HG03159 (cell line): ENCODE results near the gene SGPL1.

Experiments
- ATAC-seq: cut with Tn5 transposase; IDR thresholded peaks from one replicate; pipeline ENCODE4 v1.9.1; 2021; ENCODE audit warnings: mild to moderate bottlenecking, moderate library complexity; ENCODE audit not compliant: unreplicated experiment

Gene SGPL1

DNA sequence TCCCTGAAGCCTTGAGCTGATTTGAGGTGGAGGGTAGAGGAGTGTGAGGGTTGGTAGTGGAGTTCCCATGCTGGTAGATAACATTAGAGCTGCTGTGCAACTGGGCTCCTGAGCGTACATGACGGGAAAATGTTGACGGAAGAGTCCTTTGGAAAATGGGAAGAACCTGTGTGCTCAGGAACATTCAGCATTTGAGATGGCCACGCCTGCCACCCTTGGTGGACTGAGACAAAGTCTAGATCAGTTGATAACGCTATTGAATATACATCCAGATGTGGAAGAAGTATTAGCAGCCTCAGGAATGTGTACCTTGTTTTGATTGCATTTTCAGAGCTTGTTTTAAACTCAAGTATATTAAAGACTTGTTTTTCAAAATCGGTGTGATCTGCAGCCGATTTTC is 56.5 kb downstream of the SGPL1 start:
- ATAC-seq = no peak

DNA sequence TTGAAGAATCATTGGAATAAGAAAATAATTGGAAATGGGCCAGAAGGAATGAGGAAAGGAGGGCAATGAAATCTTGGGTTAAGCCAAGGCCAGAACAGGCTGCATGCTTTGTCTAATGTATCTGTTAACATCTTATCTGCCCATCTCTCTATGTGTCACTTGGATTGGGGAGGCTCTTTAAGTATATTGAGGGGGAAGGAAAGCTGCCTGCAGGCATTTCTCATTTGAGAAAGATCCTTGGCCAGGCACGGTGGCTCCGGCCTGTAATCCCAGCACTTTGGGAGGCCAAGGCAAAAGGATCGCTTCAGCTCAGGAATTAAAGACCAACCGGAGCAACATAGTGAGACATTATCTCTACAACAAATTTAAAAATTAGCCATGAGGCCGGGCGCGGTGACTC is 58.3 kb downstream of the SGPL1 start:
- ATAC-seq = no peak

DNA sequence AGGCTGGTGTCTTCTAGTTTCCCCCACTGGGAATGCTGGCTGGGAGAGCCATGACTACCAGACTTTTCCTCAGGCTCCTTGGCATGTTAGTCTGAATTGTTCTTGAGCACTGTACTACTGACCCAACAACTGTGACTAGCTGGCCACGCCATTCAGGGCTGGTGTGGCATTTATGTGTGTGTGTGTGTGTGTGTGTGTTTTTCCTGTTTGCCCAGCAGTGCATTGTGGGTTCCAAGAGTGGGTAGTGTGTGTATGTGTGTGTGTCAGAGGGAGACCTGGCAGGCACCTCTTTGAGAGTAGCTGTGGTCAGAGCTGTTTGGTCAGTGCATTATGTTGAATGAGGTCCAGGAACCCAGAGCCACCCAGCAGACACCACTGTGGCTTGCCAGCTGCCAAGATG is 63.5 kb downstream of the SGPL1 start:
- ATAC-seq = no peak

DNA sequence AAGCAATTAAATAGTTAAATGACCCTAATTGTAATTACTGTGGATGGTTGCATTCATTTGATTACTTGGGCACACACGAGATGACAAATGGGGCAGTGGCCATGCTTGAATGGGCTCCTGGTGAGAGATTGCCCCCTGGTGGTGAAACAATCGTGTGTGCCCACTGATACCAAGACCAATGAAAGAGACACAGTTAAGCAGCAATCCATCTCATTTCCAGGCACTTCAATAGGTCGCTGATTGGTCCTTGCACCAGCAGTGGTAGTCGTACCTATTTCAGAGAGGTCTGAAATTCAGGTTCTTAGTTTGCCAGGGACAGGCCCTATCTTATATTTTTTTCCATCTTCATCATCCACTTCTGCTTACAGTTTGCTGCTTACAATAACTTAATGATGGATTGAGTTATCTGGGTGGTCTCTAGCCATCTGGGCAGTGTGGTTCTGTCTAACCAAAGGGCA is 64.4 kb downstream of the SGPL1 start:
- ATAC-seq = no peak

DNA sequence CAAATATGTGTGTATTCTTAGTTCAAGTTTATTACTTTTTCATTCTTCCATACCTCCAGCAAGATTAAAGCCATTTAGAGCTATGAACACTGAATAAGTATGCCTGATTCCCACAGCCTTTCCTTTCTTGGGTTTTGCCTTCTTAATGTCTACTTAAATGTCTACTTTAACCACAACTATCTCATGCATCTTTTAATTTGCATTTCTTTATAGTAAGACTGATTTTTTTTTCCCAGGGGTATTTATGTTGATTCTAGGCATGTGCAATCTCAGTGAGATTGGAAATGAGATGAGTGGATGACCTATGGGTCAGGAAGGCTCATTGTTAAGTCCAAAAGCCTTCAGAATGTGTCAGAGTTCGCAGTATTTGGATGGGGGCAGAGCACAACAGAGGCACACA is 69.0 kb downstream of the SGPL1 start:
- ATAC-seq = no peak

DNA sequence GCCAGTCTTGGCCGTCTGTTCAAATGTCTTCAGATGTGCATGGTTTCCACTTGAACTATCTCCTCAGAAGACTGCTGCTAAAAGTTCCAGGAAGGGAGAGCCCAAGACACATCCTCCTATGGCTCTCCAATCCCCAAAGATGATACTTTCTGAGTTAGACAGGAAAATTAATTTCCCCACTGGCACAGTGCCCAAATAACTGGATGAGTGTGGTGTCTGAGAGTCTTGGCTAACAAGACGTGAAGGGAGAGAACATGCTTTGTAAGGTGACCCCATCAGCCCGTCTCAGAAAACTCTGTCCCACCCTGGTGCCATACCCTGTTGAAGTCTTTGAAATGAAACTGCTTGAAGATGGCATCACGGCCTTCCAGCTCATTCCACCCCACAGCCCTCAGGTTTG is 69.7 kb downstream of the SGPL1 start:
- no peak for ATAC-seq

DNA sequence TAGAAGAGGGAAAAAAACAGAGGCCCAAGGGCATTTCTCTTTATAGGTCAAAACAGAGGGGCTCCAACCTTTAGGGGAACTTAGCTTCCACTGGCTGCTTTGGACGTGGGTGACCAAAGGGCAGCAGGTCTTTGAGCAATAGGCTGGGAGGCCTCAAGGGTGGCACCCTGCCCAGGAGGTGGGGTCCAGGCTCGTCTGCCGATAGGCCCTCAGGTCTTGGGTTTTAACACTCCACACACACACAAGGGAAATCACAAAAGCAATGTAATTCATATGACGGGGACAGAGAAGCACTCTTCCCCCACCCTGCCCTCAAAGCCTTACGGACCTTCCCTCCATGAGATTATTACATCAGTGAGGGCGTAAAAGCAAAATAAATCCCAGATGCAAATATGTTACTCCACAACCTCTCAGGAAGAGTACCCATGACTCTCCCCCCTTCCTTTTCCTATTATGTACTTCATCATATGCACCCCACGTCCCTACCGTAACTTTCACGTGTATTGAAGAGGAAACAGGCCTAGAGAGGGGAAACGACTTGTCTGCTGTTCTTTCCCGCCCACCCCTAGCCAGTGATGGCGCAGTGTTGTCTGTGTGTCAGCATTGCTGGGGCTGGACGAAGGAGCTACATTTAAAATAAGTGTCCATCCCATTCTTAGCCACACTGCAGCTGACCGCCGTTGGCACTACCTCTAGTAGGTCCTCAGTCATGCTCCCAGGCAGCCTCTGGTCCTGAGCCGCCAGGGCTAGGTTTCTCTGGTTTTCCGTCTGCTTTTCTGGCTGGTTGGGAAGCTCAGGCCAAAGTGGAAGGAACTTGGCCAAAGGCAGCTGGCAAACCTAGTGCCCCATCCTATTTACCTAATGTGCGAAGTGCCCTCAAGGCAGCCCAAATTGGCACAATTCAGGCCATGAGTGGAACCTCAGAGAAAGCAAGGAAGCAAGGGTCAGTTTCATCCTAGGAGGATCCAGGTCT is 70.5 kb downstream of the SGPL1 start:
- no peak for ATAC-seq

DNA sequence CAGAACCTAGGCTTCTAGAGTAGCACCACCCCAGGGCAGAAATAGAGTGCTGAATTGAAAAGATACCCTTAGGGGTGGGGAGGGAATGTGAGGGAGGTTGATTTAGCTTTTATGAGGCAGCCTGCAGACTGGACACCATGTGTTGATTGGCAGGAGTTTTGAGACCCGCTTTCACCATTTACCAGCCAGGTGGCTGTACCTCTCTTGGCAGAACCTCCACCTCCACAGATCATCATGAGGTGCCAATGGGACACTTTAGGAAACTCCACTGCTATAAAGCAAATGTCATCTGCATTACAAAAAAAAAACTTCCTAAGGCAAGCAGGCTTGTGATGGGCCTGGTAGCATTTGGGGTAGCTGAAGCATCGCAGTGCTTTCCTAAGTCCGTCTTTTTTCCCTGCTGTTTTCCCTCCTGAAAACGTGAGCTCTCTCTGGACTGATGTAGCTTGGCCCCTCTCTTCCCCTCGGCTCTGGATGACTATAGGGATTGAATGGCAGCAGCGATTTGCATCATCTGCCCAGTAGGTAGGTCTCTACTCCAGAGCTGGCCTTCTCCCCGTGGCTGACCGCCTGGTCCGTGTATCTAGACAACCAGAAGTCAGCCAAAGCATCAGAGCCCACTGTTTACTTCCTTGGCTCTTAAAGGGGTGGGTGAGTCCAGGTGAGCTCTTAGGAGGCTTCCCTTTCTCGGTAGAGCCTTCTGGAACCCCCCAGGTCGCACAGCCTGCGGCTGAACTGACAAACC is 71.3 kb downstream of the SGPL1 start:
- no peak for ATAC-seq

DNA sequence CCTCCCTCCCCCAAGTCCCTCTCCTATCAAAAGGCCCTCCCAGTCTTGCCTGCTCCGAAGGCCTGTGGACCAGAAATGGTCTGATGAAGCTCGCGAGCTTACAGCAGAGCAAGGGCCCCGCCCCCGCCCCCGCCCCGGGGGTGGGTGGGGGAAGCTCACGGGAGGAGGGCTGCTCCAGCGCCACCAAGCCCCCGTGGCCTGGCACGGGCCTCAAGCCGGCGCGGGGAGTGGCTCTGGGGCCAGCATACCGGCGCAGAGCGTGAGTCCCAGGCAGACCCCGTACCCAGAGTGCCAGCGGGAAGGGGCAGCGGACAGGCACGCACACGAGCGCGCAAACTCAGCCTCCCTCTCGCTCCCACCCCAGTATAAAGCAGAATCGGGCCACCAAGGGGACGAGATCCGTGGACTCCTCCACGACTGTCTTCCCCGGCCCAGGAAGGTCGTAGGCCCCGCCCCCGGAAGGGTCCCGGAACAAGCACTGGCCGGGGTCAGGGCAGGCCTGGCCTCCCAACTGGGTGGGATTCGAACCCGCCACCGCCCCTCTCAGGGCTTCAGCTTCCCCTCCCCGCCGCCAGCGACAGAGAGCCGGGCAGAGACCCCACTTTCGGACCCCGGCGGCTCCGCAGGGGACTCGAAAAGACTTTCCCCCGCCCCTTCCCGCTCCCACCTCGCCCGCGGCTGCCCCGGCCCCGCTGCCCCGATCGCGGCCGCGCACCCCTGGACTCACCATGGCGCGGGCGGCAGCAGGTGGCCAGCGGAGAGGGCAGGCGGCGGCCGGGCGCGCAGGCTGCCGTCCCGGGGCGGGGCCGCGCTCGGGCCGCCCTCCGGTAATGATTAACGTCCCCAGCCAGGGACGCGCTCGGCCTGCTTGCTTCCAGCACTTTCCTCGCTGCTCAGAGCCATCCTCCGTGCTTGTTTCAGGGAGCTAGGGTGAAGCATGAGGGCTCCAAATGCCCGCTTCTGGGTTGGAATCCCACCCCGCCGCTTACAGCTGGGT is 72.4 kb downstream of the SGPL1 start, which contains the start of gene PCBD1:
Gene PCBD1, minus strand, starts transcription at position 762 of the 997 bp plus-strand sequence. Its CDS starts 32 bp downstream, at position 730.
- peak; percentile 74 for ATAC-seq

DNA sequence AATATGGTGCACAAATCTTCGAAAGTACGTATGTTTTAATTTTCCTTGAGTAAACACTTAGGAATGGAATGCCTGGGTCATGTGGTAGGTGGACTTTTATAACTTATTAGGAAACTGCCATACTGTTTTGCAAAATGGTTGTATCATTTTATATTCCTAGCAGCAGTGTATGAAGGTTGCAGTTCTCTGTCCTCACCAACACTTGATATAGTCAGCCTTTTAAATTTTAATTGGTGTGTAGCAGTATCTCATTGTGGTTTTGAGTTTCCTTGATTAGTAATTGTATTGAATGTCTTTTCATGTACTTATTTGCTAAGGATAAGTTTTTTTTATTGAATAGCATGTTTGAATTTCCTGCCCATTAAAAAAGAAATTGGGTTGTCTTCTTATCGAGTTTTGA is 73.5 kb downstream of the SGPL1 start:
- ATAC-seq = no peak

DNA sequence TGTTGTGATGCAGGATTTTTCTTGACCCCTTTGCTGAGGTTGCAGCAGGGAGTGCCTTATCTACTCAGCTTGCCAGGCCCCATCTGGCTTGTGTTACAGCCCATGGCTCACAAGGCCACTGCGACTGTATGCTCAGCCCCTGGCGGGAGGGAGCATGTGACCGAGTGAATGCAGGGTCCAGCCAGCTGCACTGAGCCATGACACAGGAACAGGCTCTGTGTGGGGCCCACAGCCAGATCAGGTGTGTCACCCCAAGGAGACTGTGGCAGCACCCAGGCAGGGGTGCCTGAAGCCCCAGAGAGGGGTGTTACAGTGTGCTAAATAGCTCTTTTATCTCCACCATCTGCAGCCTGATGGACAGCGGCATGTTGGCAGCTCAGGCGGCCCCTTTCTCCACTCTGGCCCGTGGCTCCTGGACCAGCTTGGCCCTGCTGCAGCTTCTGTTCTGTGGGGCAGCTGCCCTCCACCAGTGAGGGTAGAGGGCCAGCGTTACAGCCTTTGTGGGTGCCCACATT is 75.2 kb downstream of the SGPL1 start:
- ATAC-seq = no peak

DNA sequence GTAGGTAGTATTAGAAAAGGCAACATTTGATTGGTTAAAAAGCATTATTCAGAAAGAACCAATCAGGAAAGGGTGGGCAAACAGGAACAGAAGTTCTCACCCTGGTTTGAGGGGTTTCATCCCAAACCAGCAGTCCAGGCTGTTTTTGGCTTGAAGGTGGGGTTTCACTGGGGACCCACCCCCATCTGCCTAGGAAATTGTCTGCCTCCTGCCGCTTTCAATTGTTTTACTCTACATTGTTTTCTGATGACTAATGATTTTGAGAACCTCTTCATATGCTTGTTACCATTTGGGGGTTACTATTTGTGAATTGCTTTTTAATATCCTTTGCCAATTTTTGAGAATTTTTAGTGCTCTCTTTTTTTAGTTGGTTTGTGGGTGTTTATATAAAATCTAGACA is 75.9 kb downstream of the SGPL1 start:
- ATAC-seq = no peak

DNA sequence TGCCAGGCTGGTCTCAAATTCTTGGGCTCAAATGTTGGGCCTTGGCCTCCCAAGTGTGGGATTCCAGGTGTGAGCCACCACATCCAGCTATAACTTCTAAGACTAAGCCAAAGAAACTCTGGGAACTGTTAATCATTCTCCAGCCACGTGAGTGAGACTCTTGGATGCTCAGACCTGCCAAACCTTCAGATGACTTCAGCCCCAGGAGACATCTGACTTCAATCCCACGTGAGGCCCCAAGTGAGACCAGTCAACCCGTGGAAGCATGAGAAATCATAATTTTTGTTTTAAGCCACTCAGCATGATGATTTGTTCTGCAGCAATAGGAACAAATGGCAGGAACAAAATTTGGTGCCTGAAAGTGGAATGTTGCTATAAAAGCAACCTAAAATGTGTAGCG is 76.9 kb downstream of the SGPL1 start:
- ATAC-seq = no peak

DNA sequence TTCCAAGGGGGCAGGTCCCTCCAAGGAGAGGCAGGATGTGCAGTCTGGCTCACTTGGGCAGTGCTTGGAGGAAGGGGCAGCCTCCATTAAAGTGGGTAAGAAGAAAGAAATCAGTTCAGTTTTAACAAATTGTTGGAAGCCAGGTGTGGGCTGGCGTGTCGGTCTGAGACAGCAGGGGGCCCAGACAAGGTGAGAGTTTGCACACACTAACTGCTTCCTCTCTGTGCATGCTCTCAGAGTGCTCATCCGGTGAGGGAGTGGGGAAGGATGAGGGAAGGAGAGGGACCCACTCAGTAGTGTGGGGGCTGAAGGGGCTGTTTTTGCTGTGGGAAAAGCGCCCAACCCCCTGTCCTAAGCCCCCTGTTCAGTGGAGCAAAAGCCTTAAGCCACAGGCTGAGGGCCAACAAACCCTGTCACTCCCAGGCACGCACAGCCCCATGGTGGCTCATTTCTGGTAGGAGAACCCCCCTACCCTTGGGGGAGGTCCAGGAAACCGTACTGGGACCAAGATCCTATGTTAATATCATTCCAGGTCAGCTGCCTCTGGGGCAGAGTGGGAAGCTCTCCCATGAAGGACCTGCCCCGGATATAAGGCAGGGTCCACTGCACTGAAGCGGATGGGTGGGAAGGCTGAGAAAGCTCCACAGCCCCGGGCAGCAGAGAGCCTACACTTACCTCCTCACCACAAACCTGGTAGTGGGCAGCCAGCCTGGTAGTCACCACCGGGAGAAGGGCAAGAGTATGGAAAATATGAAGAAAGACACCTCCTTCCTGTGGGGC is 77.7 kb downstream of the SGPL1 start:
- ATAC-seq = no peak

DNA sequence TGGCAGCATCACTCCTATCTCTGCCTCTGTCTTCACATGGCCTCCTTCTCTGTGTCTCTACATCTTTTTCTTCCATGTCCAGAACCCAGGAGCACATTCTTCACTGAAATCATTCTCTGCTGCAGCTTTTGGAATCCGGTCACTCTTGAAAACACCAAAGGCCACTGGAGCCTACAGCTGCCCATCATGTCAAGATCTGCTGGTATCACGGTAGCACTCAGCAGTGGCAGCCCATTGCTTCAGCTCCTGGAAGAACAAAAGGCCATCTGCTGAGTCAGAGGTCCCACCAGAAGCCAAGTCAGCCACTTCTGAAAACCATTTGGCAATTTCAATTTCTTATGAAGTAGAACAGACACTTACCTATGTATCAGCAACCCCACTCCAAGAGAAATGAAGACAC is 78.7 kb downstream of the SGPL1 start:
- ATAC-seq = no peak

DNA sequence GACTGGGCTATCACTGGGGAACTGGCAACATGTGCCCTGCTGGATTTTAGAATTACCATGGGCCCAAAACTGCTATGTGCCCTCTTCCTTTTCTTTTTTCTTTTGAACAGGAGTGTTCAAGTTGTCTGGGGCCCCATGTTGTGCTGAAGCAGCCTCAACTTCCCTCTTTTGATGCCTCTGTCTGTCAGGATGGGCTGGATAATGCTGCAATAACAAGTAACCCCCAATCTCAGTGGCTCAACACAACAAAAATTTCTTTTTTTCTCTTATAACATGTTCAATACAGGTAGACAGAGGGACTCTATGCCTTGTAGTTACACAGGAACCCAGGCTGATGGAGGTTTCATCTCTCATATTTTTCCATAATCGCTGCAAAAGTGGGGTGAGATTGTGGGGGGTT is 80.8 kb downstream of the SGPL1 start:
- no peak for ATAC-seq

DNA sequence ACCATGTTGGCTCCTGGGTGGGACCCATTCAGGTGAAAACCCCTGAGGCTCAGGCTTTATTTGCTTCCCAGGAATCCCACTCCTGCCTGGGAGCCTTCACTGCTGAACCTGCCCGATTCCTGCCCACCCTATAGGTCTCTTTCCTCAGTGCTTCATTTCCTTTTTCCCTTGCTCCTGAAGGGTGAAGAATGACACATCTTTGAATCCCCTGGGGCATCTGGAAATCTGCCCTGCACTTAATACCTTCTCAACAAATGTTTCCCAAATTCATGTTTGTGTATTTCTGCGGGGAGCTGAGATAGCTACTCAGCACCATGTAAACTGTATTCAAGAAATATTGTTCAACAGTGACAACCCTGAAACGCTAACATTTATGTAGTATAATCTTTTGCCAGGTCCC is 82.9 kb downstream of the SGPL1 start:
- no peak for ATAC-seq

DNA sequence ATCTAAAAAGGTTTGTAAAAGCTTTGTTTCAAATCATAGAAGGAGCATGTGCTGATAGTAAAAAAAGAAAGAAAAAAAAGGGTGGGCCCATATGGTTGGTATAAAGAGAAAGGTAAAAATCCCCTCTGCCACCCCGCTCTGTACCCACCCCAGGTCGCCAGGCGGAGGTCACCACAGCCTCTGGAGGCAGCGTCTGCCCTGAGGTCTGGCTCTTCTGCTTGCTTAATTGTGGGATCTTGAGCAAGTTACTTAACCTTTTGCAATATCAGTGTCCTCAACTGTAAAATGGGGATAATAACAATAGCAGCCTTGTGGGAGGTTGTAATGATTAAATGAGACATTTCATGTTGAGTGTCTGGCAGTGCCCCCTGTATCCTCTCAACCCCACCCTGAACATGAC is 83.3 kb downstream of the SGPL1 start:
- no peak for ATAC-seq

DNA sequence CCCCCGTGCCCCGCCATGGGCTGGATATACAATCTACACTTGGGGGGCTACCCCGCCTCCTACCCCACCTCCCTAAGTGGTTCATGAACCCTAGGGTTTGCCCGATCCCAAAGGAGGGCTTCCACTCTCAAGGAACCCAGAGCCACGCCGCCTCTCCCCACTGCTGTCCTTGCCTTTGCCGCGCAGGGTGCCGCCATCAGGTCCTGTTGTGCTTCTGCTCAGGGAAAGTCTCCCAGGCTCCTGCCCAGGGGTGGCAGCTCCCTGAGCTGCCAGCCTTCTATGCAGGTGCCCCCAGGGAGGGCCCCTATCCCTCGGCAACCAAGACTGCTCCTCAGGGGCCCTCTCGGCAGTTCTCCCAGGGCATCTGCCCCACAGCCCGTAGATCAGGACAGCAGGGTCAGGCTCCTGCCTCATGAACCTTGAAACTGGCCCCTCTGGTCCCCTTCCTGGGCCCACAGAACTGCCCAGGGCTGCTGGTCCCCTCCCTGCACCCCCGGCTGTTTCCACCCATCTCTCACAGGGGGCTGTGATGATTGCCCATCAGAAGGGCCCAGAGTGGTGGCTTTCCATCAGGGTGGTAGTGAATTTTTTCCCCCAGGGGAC is 85.6 kb downstream of the SGPL1 start:
- no peak for ATAC-seq
